ENCODE data around the gene LRIT3. TPM values are rescaled to one million over a fixed set of nuclear protein-coding genes. Genes with fewer than 3 reads are reported as not detected.
"Not testable (repeated sequence)": the region's sequence is repeated elsewhere in the genome, so short reads cannot be mapped to it uniquely, and the experiment has no call there.

LRIT3 gene
- total RNA-seq, 1 donor from 2014 or later = 0.07 TPM

- Mint-ChIP-seq H3K27ac (ENCODE audit: unreplicated experiment) (no peak overlapping the region), H3K36me3 (ENCODE audit: low read depth) (peaks cover 2% of the 10 kb centered on the region), H3K9me3 (ENCODE audit: low read depth) (no peaks in the 10 kb centered on the region), H3K4me1 (ENCODE audit: low read depth) (peaks cover 5% of the 10 kb centered on the region), H3K4me3 (ENCODE audit: unreplicated experiment) (no peak overlapping the region), H3K27me3 (ENCODE audit: low read depth) (peaks cover 4% of the 10 kb centered on the region)
- no peak for DNase-seq (ENCODE audit: low spot score)
- no peak for TF ChIP-seq CTCF (IDR thresholded peaks at IDR 0.05)
These were observed 27.2 kb downstream of the LRIT3 start for GRCh38 chr4:109875106-109875505.

- H3K27ac Mint-ChIP-seq (ENCODE audit: unreplicated experiment); H3K27me3 Mint-ChIP-seq (ENCODE audit: low read depth); H3K9me3 Mint-ChIP-seq (ENCODE audit: low read depth); DNase-seq (ENCODE audit: low spot score); H3K4me1 Mint-ChIP-seq (ENCODE audit: low read depth); H3K4me3 Mint-ChIP-seq (ENCODE audit: unreplicated experiment); H3K36me3 Mint-ChIP-seq (ENCODE audit: low read depth): not testable (repeated sequence)
These were observed 27.6 kb downstream of the LRIT3 start for GRCh38 chr4:109875553-109875952.

- no peak for TF ChIP-seq CTCF (IDR thresholded peaks at IDR 0.05)
- Mint-ChIP-seq H3K4me3 (ENCODE audit: unreplicated experiment) (no peak overlapping the region), H3K36me3 (ENCODE audit: low read depth) (peaks cover 2% of the 10 kb centered on the region), H3K27ac (ENCODE audit: unreplicated experiment) (no peak overlapping the region), H3K27me3 (ENCODE audit: low read depth) (peaks cover 4% of the 10 kb centered on the region), H3K9me3 (ENCODE audit: low read depth) (no peaks in the 10 kb centered on the region), H3K4me1 (ENCODE audit: low read depth) (peaks cover 5% of the 10 kb centered on the region)
- no peak for DNase-seq (ENCODE audit: low spot score)
These were observed 28.8 kb downstream of the LRIT3 start for GRCh38 chr4:109876634-109877265.

- Mint-ChIP-seq H3K4me3 (ENCODE audit: unreplicated experiment) (no peak overlapping the region), H3K9me3 (ENCODE audit: low read depth) (no peaks in the 10 kb centered on the region), H3K27me3 (ENCODE audit: low read depth) (peaks cover 4% of the 10 kb centered on the region), H3K36me3 (ENCODE audit: low read depth) (peaks cover 2% of the 10 kb centered on the region), H3K4me1 (ENCODE audit: low read depth) (peaks cover 5% of the 10 kb centered on the region), H3K27ac (ENCODE audit: unreplicated experiment) (no peak overlapping the region)
- no peak for TF ChIP-seq CTCF (IDR thresholded peaks at IDR 0.05)
- no peak for DNase-seq (ENCODE audit: low spot score)
These were observed 29.5 kb downstream of the LRIT3 start for GRCh38 chr4:109877400-109877799.

GRCh38 chr4:109878355-109878754, 30.4 kb downstream of the LRIT3 start:
- DNase-seq (ENCODE audit: low spot score) = no peak
- Mint-ChIP-seq H3K27me3 (ENCODE audit: low read depth) (peaks cover 4% of the 10 kb centered on the region), H3K36me3 (ENCODE audit: low read depth) (peaks cover 2% of the 10 kb centered on the region), H3K27ac (ENCODE audit: unreplicated experiment) (no peak overlapping the region), H3K9me3 (ENCODE audit: low read depth) (no peaks in the 10 kb centered on the region), H3K4me1 (ENCODE audit: low read depth) (peaks cover 5% of the 10 kb centered on the region), H3K4me3 (ENCODE audit: unreplicated experiment) (no peak overlapping the region)
- TF ChIP-seq CTCF (IDR thresholded peaks at IDR 0.05) = no peak

- Mint-ChIP-seq H3K4me1 (ENCODE audit: low read depth) (peaks cover under 1% of the 10 kb centered on the region), H3K36me3 (ENCODE audit: low read depth) (peaks cover 2% of the 10 kb centered on the region)
- TF ChIP-seq CTCF (IDR thresholded peaks at IDR 0.05) = no peak
These were observed 31.2 kb downstream of the LRIT3 start for GRCh38 chr4:109879081-109879480.

More at GRCh38 chr4:109879081-109879480, 31.2 kb downstream of the LRIT3 start:
- H3K27ac Mint-ChIP-seq (ENCODE audit: unreplicated experiment) = no peak overlapping the region
- peaks cover 4% of the 10 kb centered on the region for H3K27me3 Mint-ChIP-seq (ENCODE audit: low read depth)
- H3K9me3 Mint-ChIP-seq (ENCODE audit: low read depth) = no peaks in the 10 kb centered on the region
- H3K4me3 Mint-ChIP-seq (ENCODE audit: unreplicated experiment) = no peak overlapping the region
- no peak for DNase-seq (ENCODE audit: low spot score)

Data from chondrocyte (in vitro differentiated cells).